B cell (primary cell): ENCODE measurements around the gene TSPAN9. TPM values are rescaled to one million over a fixed set of nuclear protein-coding genes. Genes with fewer than 3 reads are reported as not detected.

Experiments used
- ATAC-seq: fragments of 200-7000 bp; cut with Tn5 transposase; one replicate; pipeline ENCODE4 v1.10.0; 2021; ENCODE audit warnings: low read depth, mild to moderate bottlenecking, moderate number of reproducible peaks, moderate library complexity
- CTCF ChIA-PET: fragments of 350-600 bp; sonication (Branson Sonifier 250); formaldehyde crosslinking; loops from one replicate; lab custom pipeline; 2021; ENCODE audit warnings: antibody characterized with exemption, inconsistent platforms; lab: Charles Lee
- POLR2A ChIA-PET: fragments of 350-600 bp; sonication (Branson Sonifier 250); formaldehyde crosslinking; loops from one replicate; lab custom pipeline; 2021; ENCODE audit warnings: antibody characterized with exemption; lab: Charles Lee
- DNase-seq: peaks from one replicate; pipeline ENCODE4 v3.0.0; 2013
- H2AFZ ChIP-seq: 2 replicates; pipeline ENCODE4 v1.6.1; 2012; ENCODE audit warnings: mild to moderate bottlenecking, low read depth, low read length; ENCODE audit not compliant: insufficient read depth, poor library complexity, severe bottlenecking
- H3K27ac ChIP-seq, 2 donors: 1 replicate in 1 of 2; 2 replicates in 1 of 2; pipeline ENCODE4 v1.5.1; 2012 to 2013; ENCODE audit warnings: low read length in 2 of 2, mild to moderate bottlenecking in 2 of 2, moderate library complexity in 1 of 2
- H3K27me3 ChIP-seq, 4 experiments: fragments of 200-600 bp in 1 of 4; sonication (generic) in 1 of 4; replicated peaks in 1 of 4; 1 replicate in 2 of 4; 2 replicates in 2 of 4; pipeline versions ENCODE4 v1.6.1 to v1.7.0; 2013 to 2016; ENCODE audit warnings: low read length in 3 of 4, mild to moderate bottlenecking in 2 of 4, mixed read lengths in 1 of 4, moderate library complexity in 1 of 4; ENCODE audit not compliant: insufficient read depth in 4 of 4, control insufficient read depth in 3 of 4; ENCODE audit errors: control extremely low read depth in 1 of 4
- H3K36me3 ChIP-seq, 2 experiments: replicated peaks in 1 of 2; 1 replicate in 1 of 2; 2 replicates in 1 of 2; pipeline versions ENCODE4 v1.6.1 to v1.7.1; 2013; ENCODE audit warnings: low read length in 1 of 2; ENCODE audit not compliant: insufficient read depth in 2 of 2, control insufficient read depth in 1 of 2; ENCODE audit errors: control extremely low read depth in 1 of 2, extremely low read depth in 1 of 2
- H3K4me1 ChIP-seq, 2 donors: fragments of 200-600 bp in 1 of 2; sonication (generic) in 1 of 2; 1 replicate in 1 of 2; 2 replicates in 1 of 2; pipeline versions ENCODE4 v1.5.1 to v1.6.1; 2013 to 2017; ENCODE audit warnings: low read length in 2 of 2; ENCODE audit not compliant: control insufficient read depth in 2 of 2, insufficient read depth in 2 of 2
- H3K4me2 ChIP-seq: replicated peaks from 2 replicates; pipeline ENCODE3; 2012; ENCODE audit warnings: mild to moderate bottlenecking, low read depth, low read length; ENCODE audit not compliant: poor library complexity, severe bottlenecking
- H3K4me3 ChIP-seq, 5 experiments: fragments of 200-600 bp in 1 of 5; sonication (generic) in 1 of 5; 1 replicate in 3 of 5; 2 replicates in 2 of 5; pipeline versions ENCODE4 v1.5.1 to v1.7.0; 2011 to 2016; ENCODE audit warnings: low read length in 4 of 5, mild to moderate bottlenecking in 4 of 5, low read depth in 2 of 5, control low read depth in 1 of 5, moderate library complexity in 1 of 5; ENCODE audit not compliant: insufficient read depth in 1 of 5; ENCODE audit errors: control extremely low read depth in 1 of 5, extremely low read depth in 1 of 5
- H3K79me2 ChIP-seq: fragments of 200-600 bp; sonication (generic); one replicate; pipeline ENCODE4 v1.6.0; 2016; ENCODE audit warnings: low read length; ENCODE audit not compliant: control insufficient read depth, insufficient read depth
- H3K9ac ChIP-seq: fragments of 200-600 bp; sonication (generic); 2 replicates; pipeline ENCODE4 v1.6.1; 2017; ENCODE audit warnings: mild to moderate bottlenecking, low read length, moderate library complexity
- H3K9me3 ChIP-seq, 3 donors: one replicate each; pipeline versions ENCODE4 v1.6.1 to v1.7.1; 2013; ENCODE audit warnings: low read length in 2 of 3; ENCODE audit not compliant: control insufficient read depth in 2 of 3, insufficient read depth in 1 of 3; ENCODE audit errors: control extremely low read depth in 1 of 3
- H4K20me1 ChIP-seq: 2 replicates; pipeline ENCODE4 v1.6.0; 2012; ENCODE audit warnings: mild to moderate bottlenecking, low read length; ENCODE audit not compliant: insufficient read depth, control insufficient read depth, poor library complexity, severe bottlenecking
- H3K27ac Mint-ChIP-seq: one replicate; pipeline ENCODE4 v1.8.0; 2021; ENCODE audit warnings: mixed read lengths
- H3K27me3 Mint-ChIP-seq: one replicate; pipeline ENCODE4 v1.8.0; 2021; ENCODE audit warnings: mixed read lengths
- H3K4me1 Mint-ChIP-seq: one replicate; pipeline ENCODE4 v1.8.0; 2021; ENCODE audit warnings: mixed read lengths
- H3K4me3 Mint-ChIP-seq: one replicate; pipeline ENCODE4 v1.8.0; 2021; ENCODE audit warnings: mixed read lengths
- H3K9me3 Mint-ChIP-seq: one replicate; pipeline ENCODE4 v1.8.0; 2022; ENCODE audit warnings: mixed read lengths; ENCODE audit not compliant: insufficient read depth
- EZH2 ChIP-seq: IDR thresholded peaks from 2 replicates; pipeline ENCODE4 v1.6.1; 2012; ENCODE audit warnings: borderline replicate concordance, low read depth, mild to moderate bottlenecking, moderate library complexity, low read length; ENCODE audit not compliant: insufficient read depth, poor library complexity, severe bottlenecking
- WGBS: methylation state at CpG from one replicate; pipeline ENCODE4 v1.1.5; 2013; ENCODE audit warnings: missing lambda C conversion rate; ENCODE audit not compliant: insufficient coverage; 5-methylcytosine and 5-hydroxymethylcytosine counted together
- intact Hi-C: fragments of 100-400 bp; cut with micrococcal nuclease; formaldehyde crosslinking; loops from one replicate; pipeline ENCODE4 v1.10.0; 2022
- polyA plus RNA-seq: library from polyadenylated mRNA; depleted of rRNA; stranded (reverse); fragments of >200 nt; gene quantifications from 2 replicates; pipeline ENCODE4 v1.2.3, GENCODE V29; 2012
- total RNA-seq, 2 donors: library from RNA; stranded (reverse); fragments of 120-200 nt in 1 of 2; gene quantifications; 1 replicate in 1 of 2; 2 replicates in 1 of 2; pipeline versions ENCODE4 v1.2.3 to v1.2.4, GENCODE V29; 2013 to 2022
- TF ChIP-seq, protein P1 (sequence below): fragments of 200-600 bp; IDR thresholded peaks from one replicate; pipeline ENCODE4 v1.8.0; 2022; ENCODE audit warnings: antibody characterized with exemption, mild to moderate bottlenecking

TSPAN9 gene
- total and polyA plus RNA-seq, 2 donors (not counting 1 experiment from before 2014, with no cell fraction given) = 0.15 to 0.37 TPM

DNA sequence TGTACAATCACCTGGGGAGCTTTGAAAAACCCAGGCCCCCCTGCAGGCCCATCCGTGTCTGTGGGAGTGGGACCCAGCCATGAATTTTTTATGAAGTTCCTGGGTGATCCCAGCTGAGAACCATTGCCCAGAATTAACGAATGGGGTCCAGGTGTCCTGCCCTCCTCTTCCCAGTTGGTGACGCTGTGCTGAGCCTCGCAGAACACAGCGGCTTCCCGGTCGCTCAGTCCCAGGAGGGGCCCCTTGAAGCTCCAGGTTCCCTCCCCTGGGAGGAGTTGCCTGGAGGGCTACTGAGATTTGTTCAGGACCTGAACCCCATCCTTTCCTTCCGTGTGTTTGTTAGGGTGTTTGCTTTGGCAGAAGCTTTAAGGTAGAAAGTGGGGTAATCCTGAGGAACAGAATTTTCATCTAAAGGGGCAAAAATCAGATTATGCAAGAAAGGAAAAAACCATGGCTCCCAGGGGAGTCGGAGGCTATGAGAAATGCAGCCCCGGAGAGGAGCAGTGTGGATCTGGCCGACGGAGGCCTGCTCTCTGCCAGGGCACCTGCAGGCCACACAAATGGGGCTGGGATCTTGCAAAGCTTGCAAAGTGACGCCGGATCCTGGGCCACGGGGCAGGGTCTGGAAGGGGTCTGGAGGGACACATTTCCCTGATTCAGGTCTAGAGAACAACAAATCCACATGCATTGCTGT, 249.1 kb downstream of the TSPAN9 start:
- no peak overlapping the region for H3K9ac ChIP-seq
- ATAC-seq (no peak), DNase-seq (no peak)
- TF ChIP-seq EZH2 = no peak
- TF ChIP-seq, protein P1, sequence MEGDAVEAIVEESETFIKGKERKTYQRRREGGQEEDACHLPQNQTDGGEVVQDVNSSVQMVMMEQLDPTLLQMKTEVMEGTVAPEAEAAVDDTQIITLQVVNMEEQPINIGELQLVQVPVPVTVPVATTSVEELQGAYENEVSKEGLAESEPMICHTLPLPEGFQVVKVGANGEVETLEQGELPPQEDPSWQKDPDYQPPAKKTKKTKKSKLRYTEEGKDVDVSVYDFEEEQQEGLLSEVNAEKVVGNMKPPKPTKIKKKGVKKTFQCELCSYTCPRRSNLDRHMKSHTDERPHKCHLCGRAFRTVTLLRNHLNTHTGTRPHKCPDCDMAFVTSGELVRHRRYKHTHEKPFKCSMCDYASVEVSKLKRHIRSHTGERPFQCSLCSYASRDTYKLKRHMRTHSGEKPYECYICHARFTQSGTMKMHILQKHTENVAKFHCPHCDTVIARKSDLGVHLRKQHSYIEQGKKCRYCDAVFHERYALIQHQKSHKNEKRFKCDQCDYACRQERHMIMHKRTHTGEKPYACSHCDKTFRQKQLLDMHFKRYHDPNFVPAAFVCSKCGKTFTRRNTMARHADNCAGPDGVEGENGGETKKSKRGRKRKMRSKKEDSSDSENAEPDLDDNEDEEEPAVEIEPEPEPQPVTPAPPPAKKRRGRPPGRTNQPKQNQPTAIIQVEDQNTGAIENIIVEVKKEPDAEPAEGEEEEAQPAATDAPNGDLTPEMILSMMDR = no peak
- ChIA-PET POLR2A (no interaction called here), CTCF (interaction anchor here (2.7 kb wide), 1 partner anchor 26 kb away, joined by 11 read pairs; no protein-coding TSS in a partner anchor)
- H3K27me3 ChIP-seq = no peaks in the 10 kb centered on the region
- Mint-ChIP-seq H3K4me1 (no peaks in the 10 kb centered on the region), H3K9me3 (no peaks in the 10 kb centered on the region), H3K27ac (no peak overlapping the region), H3K4me3 (no peak overlapping the region), H3K27me3 (peaks cover 9% of the 10 kb centered on the region)
- no peaks in the 10 kb centered on the region for H3K36me3 ChIP-seq
- H3K27ac ChIP-seq = no peak overlapping the region
- intact Hi-C loops = no loop called here
- H3K9me3 ChIP-seq = no peaks in the 10 kb centered on the region
- H2AFZ ChIP-seq = no peak overlapping the region
- H4K20me1 ChIP-seq = no peaks in the 10 kb centered on the region
- WGBS = 90% methylated on average over 11 of the region's 15 CpGs
- H3K79me2 ChIP-seq = no peaks in the 10 kb centered on the region
- H3K4me2 ChIP-seq = no peak overlapping the region
- no peaks in the 10 kb centered on the region for H3K4me1 ChIP-seq
- H3K4me3 ChIP-seq = no peak overlapping the region
